Measurements from ENCODE around the gene ATIC. TPM values are rescaled to one million over a fixed set of nuclear protein-coding genes. Genes with fewer than 3 reads are reported as not detected.

The ATIC gene
- total RNA-seq, 1 experiment from 2014 or later, result 36.6 TPM

- Histone ChIP-seq H3K36me3 (replicated peaks; ENCODE audit: control insufficient read depth, insufficient read depth, low read length) (peaks cover 5% of the 10 kb centered on the region), H3K4me3 (ENCODE audit: insufficient read depth, low read depth, low read length) (no peak overlapping the region), H3K27me3 (ENCODE audit: control insufficient read depth, insufficient read depth, low read length) (no peaks in the 10 kb centered on the region)
- no peak for DNase-seq
Measured at GRCh38 chr2:215399067-215399716, 87.3 kb downstream of the ATIC start.

Other genes starting within 250 kb of the ATIC start
- gene ABCA12, start 173.4 kb upstream of the ATIC start, total RNA-seq (2014; rRNA removed; shearing (Covaris generic)), result not detected in 2 replicates
- 42.8 and 50.4 TPM in 2 replicates for gene FN1, start 124.0 kb downstream of the ATIC start, total RNA-seq (2014; rRNA removed; shearing (Covaris generic))

Data from H7 (cell line).